ENCODE data around the gene XIAP.

- TF ChIP-seq CTCF (IDR thresholded peaks at IDR 0.05; ENCODE audit: insufficient read depth, low read length) (no peak), POLR2AphosphoS5 (IDR thresholded peaks at IDR 0.05; ENCODE audit: low read depth) (no peak)
These were observed 45.5 kb upstream of the XIAP start for GRCh38 chrX:123814343-123814742.
